ENCODE data around the gene TLE6.
"Not testable (repeated sequence)": the region's sequence is repeated elsewhere in the genome, so short reads cannot be mapped to it uniquely, and the experiment has no call there.

TLE6 gene

DNA sequence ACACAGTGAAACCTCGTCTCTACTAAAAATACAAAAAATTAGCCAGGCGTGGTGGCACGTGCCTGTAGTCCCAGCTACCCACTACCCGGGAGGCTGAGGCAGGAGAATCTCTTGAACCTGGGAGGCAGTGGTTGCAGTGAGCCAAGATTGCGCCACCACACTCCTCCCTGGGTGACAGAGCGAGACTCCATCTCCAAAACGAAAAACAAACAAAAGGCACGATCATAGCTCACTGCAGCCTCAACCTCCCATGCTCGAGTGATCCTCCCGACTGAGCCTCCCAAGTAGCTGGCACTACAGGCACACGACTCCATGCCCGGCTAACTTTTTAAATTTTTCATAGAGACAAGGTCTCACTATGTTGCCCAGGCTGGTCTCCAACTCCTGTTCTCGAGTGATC lies 34.7 kb downstream of the TLE6 start:
- not testable (repeated sequence) for H3K4me1 ChIP-seq (ENCODE audit: control insufficient read depth in 1 of 2, insufficient read depth in 2 of 2, low read length in 2 of 2); H3K4me2 ChIP-seq (ENCODE audit: low read length); H3K27ac ChIP-seq (ENCODE audit: low read depth, low read length); H2BK120ac ChIP-seq (ENCODE audit: insufficient read depth, low read length, poor library complexity); H2BK5ac ChIP-seq (ENCODE audit: low read depth, low read length, poor library complexity); H4K91ac ChIP-seq (ENCODE audit: low read depth, low read length); H3K18ac ChIP-seq (ENCODE audit: low read length); H4K8ac ChIP-seq (ENCODE audit: low read depth, low read length); H3K9ac ChIP-seq (ENCODE audit: low read length); H3K9me3 ChIP-seq (ENCODE audit: insufficient read depth, low read depth, low read length); H2AFZ ChIP-seq (ENCODE audit: insufficient read depth, low read length, poor library complexity); H3K4ac ChIP-seq (ENCODE audit: low read depth, low read length); H3K79me2 ChIP-seq (ENCODE audit: control insufficient read depth, insufficient read depth, low read length, poor library complexity); H3K23ac ChIP-seq (ENCODE audit: low read length); H4K12ac ChIP-seq (ENCODE audit: low read depth, low read length); H3K36me3 ChIP-seq (ENCODE audit: control insufficient read depth in 1 of 2, insufficient read depth in 2 of 2, low read length in 2 of 2); H3K79me1 ChIP-seq (ENCODE audit: low read length); H3K14ac ChIP-seq (ENCODE audit: low read length); DNase-seq; H2AK5ac ChIP-seq (ENCODE audit: low read length); H3K4me3 ChIP-seq (ENCODE audit: low read depth, low read length); H3K27me3 ChIP-seq (ENCODE audit: insufficient read depth, low read length); H2BK12ac ChIP-seq (ENCODE audit: low read length)
- WGBS (ENCODE audit: extremely low coverage, insufficient coverage, insufficient read length), result no CpG with 5 or more reads among the region's 13 CpGs

DNA sequence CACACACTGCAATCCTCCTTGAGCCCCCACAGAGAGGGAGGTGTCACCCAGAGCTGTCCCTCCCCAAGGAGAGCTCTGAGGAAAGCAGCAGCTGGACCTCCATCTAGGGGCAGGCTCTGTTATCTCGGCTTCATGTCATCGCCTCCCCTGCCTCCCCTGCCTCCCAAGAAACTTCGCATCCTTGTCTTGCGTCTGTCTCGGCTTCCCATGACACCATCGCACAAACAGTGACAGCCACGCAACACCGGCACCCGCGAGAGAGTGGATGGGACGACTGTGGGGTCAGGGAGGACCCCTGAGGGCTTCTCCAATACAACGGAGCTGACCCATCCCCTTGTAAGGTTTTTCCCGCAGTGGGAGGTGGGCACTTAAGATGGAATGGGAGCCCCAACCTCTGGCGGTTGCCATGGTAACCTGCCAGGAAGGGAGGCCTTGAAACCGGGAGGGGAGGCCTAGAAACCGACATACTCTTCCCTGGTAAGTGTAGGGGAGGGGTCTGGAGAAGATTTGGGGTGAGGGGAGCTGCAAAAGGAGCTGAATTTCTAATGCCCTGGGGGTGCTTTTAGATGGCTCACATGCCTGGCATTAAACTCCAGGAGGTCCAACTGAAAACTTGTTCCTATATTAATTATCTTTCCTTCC lies 35.4 kb downstream of the TLE6 start:
- Histone ChIP-seq H2AK5ac (ENCODE audit: low read length) (no peak overlapping the region), H2BK120ac (ENCODE audit: insufficient read depth, low read length, poor library complexity) (no peak overlapping the region), H3K9me3 (ENCODE audit: insufficient read depth, low read depth, low read length) (peaks cover 2% of the 10 kb centered on the region), H3K4me3 (ENCODE audit: low read depth, low read length) (no peak overlapping the region), H3K23ac (ENCODE audit: low read length) (no peak overlapping the region), H2AFZ (ENCODE audit: insufficient read depth, low read length, poor library complexity) (no peak overlapping the region), H2BK12ac (ENCODE audit: low read length) (no peak overlapping the region), H2BK5ac (ENCODE audit: low read depth, low read length, poor library complexity) (no peak overlapping the region), H3K9ac (ENCODE audit: low read length) (no peak overlapping the region), H3K36me3 (ENCODE audit: control insufficient read depth in 1 of 2, insufficient read depth in 2 of 2, low read length in 2 of 2) (no peaks in the 10 kb centered on the region), H4K91ac (ENCODE audit: low read depth, low read length) (no peak overlapping the region), H4K8ac (ENCODE audit: low read depth, low read length) (no peak overlapping the region), H3K14ac (ENCODE audit: low read length) (no peak overlapping the region), H3K4me1 (ENCODE audit: control insufficient read depth in 1 of 2, insufficient read depth in 2 of 2, low read length in 2 of 2) (no peaks in the 10 kb centered on the region), H3K18ac (ENCODE audit: low read length) (no peak overlapping the region), H4K12ac (ENCODE audit: low read depth, low read length) (no peak overlapping the region), H3K4ac (ENCODE audit: low read depth, low read length) (no peak overlapping the region), H3K79me2 (ENCODE audit: control insufficient read depth, insufficient read depth, low read length, poor library complexity) (no peaks in the 10 kb centered on the region), H3K27me3 (ENCODE audit: insufficient read depth, low read length) (no peaks in the 10 kb centered on the region), H3K79me1 (ENCODE audit: low read length) (no peaks in the 10 kb centered on the region), H3K4me2 (ENCODE audit: low read length) (no peak overlapping the region), H3K27ac (ENCODE audit: low read depth, low read length) (no peak overlapping the region)
- no CpG with 5 or more reads among the region's 16 CpGs for WGBS (ENCODE audit: extremely low coverage, insufficient coverage, insufficient read length)
- DNase-seq, result no peak

GRCh38 chr19:3013263-3013725 lies 35.9 kb downstream of the TLE6 start:
- Histone ChIP-seq H2AK5ac (ENCODE audit: low read length) (no peak overlapping the region), H3K4me2 (ENCODE audit: low read length) (no peak overlapping the region)

DNA sequence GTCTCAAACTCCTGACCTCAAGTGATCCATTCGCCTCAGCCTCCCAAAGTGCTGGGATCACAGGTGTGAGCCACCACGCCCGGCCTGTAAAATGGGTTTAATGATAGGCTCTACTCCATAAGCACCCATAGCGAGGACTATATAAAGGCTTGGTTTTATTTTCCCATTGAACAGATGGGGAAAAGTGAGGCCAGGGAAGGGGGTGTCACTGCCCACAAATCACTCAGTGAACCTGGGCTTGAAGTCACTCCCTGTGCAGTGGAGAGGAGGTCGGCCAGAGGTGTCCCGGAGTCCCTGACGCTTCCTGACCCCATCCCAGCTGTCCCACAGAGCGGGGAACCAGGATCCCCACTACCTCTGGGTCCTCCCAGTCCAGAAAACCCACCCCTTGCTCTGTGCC lies 36.8 kb downstream of the TLE6 start:
- Histone ChIP-seq H3K4me1 (ENCODE audit: control insufficient read depth in 1 of 2, insufficient read depth in 2 of 2, low read length in 2 of 2) (no peaks in the 10 kb centered on the region), H4K8ac (ENCODE audit: low read depth, low read length) (no peak overlapping the region), H2AFZ (ENCODE audit: insufficient read depth, low read length, poor library complexity) (no peak overlapping the region), H3K27ac (ENCODE audit: low read depth, low read length) (no peak overlapping the region), H2BK120ac (ENCODE audit: insufficient read depth, low read length, poor library complexity) (no peak overlapping the region), H4K91ac (ENCODE audit: low read depth, low read length) (no peak overlapping the region), H3K23ac (ENCODE audit: low read length) (no peak overlapping the region), H2BK12ac (ENCODE audit: low read length) (no peak overlapping the region), H3K27me3 (ENCODE audit: insufficient read depth, low read length) (no peaks in the 10 kb centered on the region), H3K79me1 (ENCODE audit: low read length) (no peaks in the 10 kb centered on the region), H3K4ac (ENCODE audit: low read depth, low read length) (no peak overlapping the region), H3K4me2 (ENCODE audit: low read length) (no peak overlapping the region), H2BK5ac (ENCODE audit: low read depth, low read length, poor library complexity) (no peak overlapping the region), H3K36me3 (ENCODE audit: control insufficient read depth in 1 of 2, insufficient read depth in 2 of 2, low read length in 2 of 2) (no peaks in the 10 kb centered on the region), H3K18ac (ENCODE audit: low read length) (no peak overlapping the region), H3K9me3 (ENCODE audit: insufficient read depth, low read depth, low read length) (peaks cover 1% of the 10 kb centered on the region), H2AK5ac (ENCODE audit: low read length) (no peak overlapping the region), H4K12ac (ENCODE audit: low read depth, low read length) (no peak overlapping the region), H3K14ac (ENCODE audit: low read length) (no peak overlapping the region), H3K4me3 (ENCODE audit: low read depth, low read length) (no peak overlapping the region), H3K79me2 (ENCODE audit: control insufficient read depth, insufficient read depth, low read length, poor library complexity) (no peaks in the 10 kb centered on the region), H3K9ac (ENCODE audit: low read length) (no peak overlapping the region)
- WGBS (ENCODE audit: extremely low coverage, insufficient coverage, insufficient read length), result no CpG with 5 or more reads among the region's 8 CpGs
- DNase-seq, result no peak

More at GRCh38 chr19:3013263-3013725, 35.9 kb downstream of the TLE6 start:
- Histone ChIP-seq H2BK12ac (ENCODE audit: low read length) (no peak overlapping the region), H2AFZ (ENCODE audit: insufficient read depth, low read length, poor library complexity) (no peak overlapping the region), H3K18ac (ENCODE audit: low read length) (no peak overlapping the region), H3K27ac (ENCODE audit: low read depth, low read length) (no peak overlapping the region), H3K9ac (ENCODE audit: low read length) (no peak overlapping the region), H3K79me2 (ENCODE audit: control insufficient read depth, insufficient read depth, low read length, poor library complexity) (no peaks in the 10 kb centered on the region), H4K91ac (ENCODE audit: low read depth, low read length) (no peak overlapping the region), H3K79me1 (ENCODE audit: low read length) (no peaks in the 10 kb centered on the region), H2BK120ac (ENCODE audit: insufficient read depth, low read length, poor library complexity) (no peak overlapping the region), H4K8ac (ENCODE audit: low read depth, low read length) (no peak overlapping the region), H3K4me1 (ENCODE audit: control insufficient read depth in 1 of 2, insufficient read depth in 2 of 2, low read length in 2 of 2) (no peaks in the 10 kb centered on the region), H3K4me3 (ENCODE audit: low read depth, low read length) (no peak overlapping the region), H3K14ac (ENCODE audit: low read length) (no peak overlapping the region), H3K9me3 (ENCODE audit: insufficient read depth, low read depth, low read length) (no peaks in the 10 kb centered on the region), H3K23ac (ENCODE audit: low read length) (no peak overlapping the region), H4K12ac (ENCODE audit: low read depth, low read length) (no peak overlapping the region), H3K4ac (ENCODE audit: low read depth, low read length) (no peak overlapping the region), H3K27me3 (ENCODE audit: insufficient read depth, low read length) (no peaks in the 10 kb centered on the region), H3K36me3 (ENCODE audit: control insufficient read depth in 1 of 2, insufficient read depth in 2 of 2, low read length in 2 of 2) (no peaks in the 10 kb centered on the region), H2BK5ac (ENCODE audit: low read depth, low read length, poor library complexity) (no peak overlapping the region)
- no peak for DNase-seq
- no CpG with 5 or more reads among the region's 7 CpGs for WGBS (ENCODE audit: extremely low coverage, insufficient coverage, insufficient read length)

All from trophoblast cell (in vitro differentiated cells and primary cell).